Measurements from ENCODE around the gene RFC3.

- no peak for TF ChIP-seq POLR2A (IDR thresholded peaks at IDR 0.05)
- TF ChIP-seq, protein P1, sequence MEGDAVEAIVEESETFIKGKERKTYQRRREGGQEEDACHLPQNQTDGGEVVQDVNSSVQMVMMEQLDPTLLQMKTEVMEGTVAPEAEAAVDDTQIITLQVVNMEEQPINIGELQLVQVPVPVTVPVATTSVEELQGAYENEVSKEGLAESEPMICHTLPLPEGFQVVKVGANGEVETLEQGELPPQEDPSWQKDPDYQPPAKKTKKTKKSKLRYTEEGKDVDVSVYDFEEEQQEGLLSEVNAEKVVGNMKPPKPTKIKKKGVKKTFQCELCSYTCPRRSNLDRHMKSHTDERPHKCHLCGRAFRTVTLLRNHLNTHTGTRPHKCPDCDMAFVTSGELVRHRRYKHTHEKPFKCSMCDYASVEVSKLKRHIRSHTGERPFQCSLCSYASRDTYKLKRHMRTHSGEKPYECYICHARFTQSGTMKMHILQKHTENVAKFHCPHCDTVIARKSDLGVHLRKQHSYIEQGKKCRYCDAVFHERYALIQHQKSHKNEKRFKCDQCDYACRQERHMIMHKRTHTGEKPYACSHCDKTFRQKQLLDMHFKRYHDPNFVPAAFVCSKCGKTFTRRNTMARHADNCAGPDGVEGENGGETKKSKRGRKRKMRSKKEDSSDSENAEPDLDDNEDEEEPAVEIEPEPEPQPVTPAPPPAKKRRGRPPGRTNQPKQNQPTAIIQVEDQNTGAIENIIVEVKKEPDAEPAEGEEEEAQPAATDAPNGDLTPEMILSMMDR (IDR thresholded peaks at IDR 0.05), result no peak
Measured at GRCh38 chr13:33817513-33817900, 442 bp upstream of the RFC3 start.
